T-helper 1 cell treated with Interleukin-12 subunit alpha and Interleukin-12 subunit beta and Interleukin-4 antibody, amounts not matched to agents 30 ng/mL and 1 ng/mL, for 36 hours (primary cell): ENCODE measurements around the gene HIP1R. TPM values are rescaled to one million over a fixed set of nuclear protein-coding genes. Genes with fewer than 3 reads are reported as not detected.

ENCODE experiments used
- intact Hi-C: fragments of 100-400 bp; cut with micrococcal nuclease; formaldehyde crosslinking; loops from one replicate; pipeline ENCODE4 v1.15.1; 2024
- total RNA-seq: library from RNA; stranded (reverse); gene quantifications from 2 replicates; pipeline ENCODE4 v1.2.3, GENCODE V29; 2022

HIP1R gene
- total RNA-seq, 1 donor from 2014 or later, result 24.5 TPM

- intact Hi-C loops, result loop anchor here (1.0 to 5.0 kb wide), 4 partner anchors 17 to 80 kb away; no protein-coding TSS in a partner anchor
Observed at GRCh38 chr12:122871851-122872780, 36.9 kb downstream of the HIP1R start.

- intact Hi-C loops, result loop anchor here (1.0 to 5.0 kb wide), 4 partner anchors 16 to 81 kb away; no protein-coding TSS in a partner anchor
Observed at GRCh38 chr12:122872815-122873361, 37.6 kb downstream of the HIP1R start.

- intact Hi-C loops, result loop anchor here (2.0 to 5.0 kb wide), 3 partner anchors 15 to 81 kb away; no protein-coding TSS in a partner anchor
Observed at GRCh38 chr12:122873540-122873939, 38.3 kb downstream of the HIP1R start.

- intact Hi-C loops, result loop anchor here (5.0 kb wide), 1 partner anchor 82 kb away; no protein-coding TSS in a partner anchor
Observed at GRCh38 chr12:122874081-122874480, 38.8 kb downstream of the HIP1R start.

- intact Hi-C loops, result loop anchor here (1.0 to 5.0 kb wide), 2 partner anchors 23 to 362 kb away; no protein-coding TSS in a partner anchor
Observed at GRCh38 chr12:122875590-122876220, 40.4 kb downstream of the HIP1R start.

- intact Hi-C loops, result loop anchor here (5.0 kb wide), 1 partner anchor 361 kb away; no protein-coding TSS in a partner anchor
Observed at GRCh38 chr12:122876281-122876680, 41.0 kb downstream of the HIP1R start.

GRCh38 chr12:122876731-122877130, 41.5 kb downstream of the HIP1R start:
- intact Hi-C loops, result loop anchor here (5.0 kb wide), 1 partner anchor 361 kb away; no protein-coding TSS in a partner anchor

- intact Hi-C loops, result loop anchor here (5.0 kb wide), 1 partner anchor 358 kb away; no protein-coding TSS in a partner anchor
Observed at GRCh38 chr12:122878780-122879612, 43.7 kb downstream of the HIP1R start.

- intact Hi-C loops, result no loop called here
Observed at GRCh38 chr12:122880155-122880667, 45.0 kb downstream of the HIP1R start.

- intact Hi-C loops, result no loop called here
Observed at GRCh38 chr12:122880668-122881067, 45.4 kb downstream of the HIP1R start.

- intact Hi-C loops, result no loop called here
Observed at GRCh38 chr12:122882908-122883558, 47.8 kb downstream of the HIP1R start.

- intact Hi-C loops, result no loop called here
Observed at GRCh38 chr12:122884091-122884826, 49.0 kb downstream of the HIP1R start.

GRCh38 chr12:122884860-122885259, 49.6 kb downstream of the HIP1R start:
- intact Hi-C loops, result no loop called here

GRCh38 chr12:122886161-122886560, 50.9 kb downstream of the HIP1R start:
- intact Hi-C loops, result no loop called here

GRCh38 chr12:122886851-122887818, 51.9 kb downstream of the HIP1R start:
- intact Hi-C loops, result no loop called here

GRCh38 chr12:122887819-122888212, 52.6 kb downstream of the HIP1R start:
- intact Hi-C loops, result loop anchor here (1.0 to 2.0 kb wide), 4 partner anchors 10 to 59 kb away; no protein-coding TSS in a partner anchor

- intact Hi-C loops, result loop anchor here (1.0 to 2.0 kb wide), 4 partner anchors 10 to 59 kb away; no protein-coding TSS in a partner anchor
Observed at GRCh38 chr12:122888232-122888752, 53.0 kb downstream of the HIP1R start.
